ENCODE results near the gene DOK7.
"Not testable (repeated sequence)": the region's sequence is repeated elsewhere in the genome, so short reads cannot be mapped to it uniquely, and the experiment has no call there.

The DOK7 gene

DNA sequence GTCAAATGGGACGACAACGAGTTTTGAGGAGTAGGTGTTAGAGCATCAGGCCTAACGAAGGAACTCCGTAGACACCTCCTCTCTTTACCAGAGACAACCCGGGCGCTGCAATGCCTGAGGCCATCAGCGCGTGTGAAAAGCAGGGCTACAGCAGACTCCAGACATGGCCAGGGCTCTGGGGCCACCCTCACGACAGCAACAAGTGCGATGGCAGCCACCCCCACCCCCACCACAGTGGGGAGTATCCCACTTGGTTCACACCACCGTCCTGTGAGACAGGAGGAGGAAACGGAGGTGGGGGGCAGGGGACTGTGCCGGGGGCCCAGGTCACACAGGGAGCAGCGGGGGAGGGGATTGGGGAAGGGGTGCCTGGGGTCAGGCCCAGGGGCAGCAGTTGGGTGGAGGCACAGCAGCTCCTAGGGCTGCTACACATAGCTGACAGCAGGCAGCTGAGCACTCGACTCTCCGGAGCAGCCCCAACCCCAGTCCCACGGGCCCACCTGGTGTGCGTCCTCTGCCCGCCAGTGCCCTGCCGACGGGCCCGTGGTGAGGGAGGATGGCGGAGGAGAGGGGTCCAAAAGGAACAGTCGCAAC is 60.6 kb downstream of the DOK7 start:
- peak; percentile 61 for DNase-seq

GRCh38 chr4:3524349-3524748 is 61.2 kb downstream of the DOK7 start:
- peak; percentile 54 for DNase-seq

DNA sequence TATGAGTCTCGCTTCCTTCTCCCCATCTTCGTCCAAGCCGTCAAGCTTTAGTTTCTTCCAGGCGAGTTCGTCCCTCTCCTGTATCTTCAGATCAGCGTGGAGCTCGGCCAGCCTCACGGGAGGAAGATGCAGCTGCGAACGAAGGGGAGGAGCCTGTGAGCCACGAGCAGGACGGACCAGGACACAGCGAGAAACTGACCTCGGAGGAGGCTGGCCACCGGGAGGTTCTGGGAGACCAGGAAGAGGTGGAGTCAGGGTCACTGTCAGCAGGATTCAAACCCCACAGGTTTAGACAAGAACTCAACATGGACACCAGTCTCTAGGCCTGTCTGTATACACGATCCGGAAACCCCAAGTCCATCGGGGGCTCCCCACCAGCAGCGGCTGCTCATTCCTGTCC is 61.8 kb downstream of the DOK7 start:
- peak; percentile 33 for DNase-seq

GRCh38 chr4:3525532-3526430 is 62.7 kb downstream of the DOK7 start:
- DNase-seq: peak; percentile 59

DNA sequence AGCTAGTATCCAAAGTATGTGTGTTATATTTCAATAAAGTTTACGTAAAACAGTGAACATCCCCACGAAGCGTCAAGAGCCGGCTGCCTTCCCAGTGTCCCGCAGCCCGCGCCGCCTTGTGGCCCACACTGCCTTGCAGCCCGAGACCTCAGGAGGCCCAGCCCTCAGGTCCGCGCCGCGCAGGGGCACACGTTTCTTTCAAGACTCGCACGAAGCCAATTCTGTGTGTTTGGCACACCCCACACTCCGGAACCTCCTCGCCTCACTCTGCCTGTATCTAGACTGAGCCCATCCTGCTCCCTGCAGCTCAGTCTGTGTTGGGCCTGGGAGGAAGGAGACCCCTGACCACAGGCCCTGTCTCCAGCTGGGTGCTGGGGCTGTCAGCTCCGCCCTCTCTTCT is 63.4 kb downstream of the DOK7 start:
- DNase-seq: peak; percentile 56

DNA sequence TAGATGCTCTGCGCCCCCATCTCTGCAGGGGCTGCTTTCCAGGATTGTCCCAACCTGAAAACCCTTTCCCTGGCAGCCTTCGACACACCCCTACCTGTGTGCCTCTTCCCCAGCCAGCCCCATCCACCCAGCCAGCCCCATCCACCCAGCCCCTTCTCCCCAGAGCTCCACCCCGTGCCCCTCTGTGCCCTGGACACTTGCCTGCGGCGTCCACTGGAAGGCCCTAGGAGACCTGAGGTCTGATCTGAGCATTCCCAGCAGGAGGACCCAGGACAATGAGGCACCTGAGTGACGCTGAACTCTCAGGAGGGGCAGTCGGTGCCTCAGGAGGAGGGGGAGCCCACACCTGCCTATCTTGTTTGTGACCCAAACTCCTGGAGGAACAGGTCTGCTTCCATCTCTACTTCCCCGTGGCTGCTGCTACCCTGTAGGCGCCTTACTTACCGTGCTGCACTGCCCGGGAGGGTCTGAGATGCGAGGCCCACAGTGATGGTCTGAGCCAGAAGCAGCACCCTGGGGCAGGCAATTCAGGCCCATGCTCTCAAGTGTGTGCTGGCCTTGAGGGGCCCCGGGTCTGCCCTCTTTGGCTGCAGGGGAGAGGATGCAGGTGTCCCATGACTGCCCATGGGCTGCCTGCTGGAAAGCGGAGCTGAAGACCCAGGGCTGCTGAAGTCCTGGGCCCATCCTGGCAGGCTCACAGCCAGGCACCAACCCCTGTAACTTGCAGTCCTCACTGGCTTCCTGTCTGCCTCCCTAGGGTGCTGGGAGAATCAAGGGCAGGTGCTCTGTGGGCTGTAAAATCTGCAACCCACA is 64.2 kb downstream of the DOK7 start:
- DNase-seq: peak; percentile 59

DNA sequence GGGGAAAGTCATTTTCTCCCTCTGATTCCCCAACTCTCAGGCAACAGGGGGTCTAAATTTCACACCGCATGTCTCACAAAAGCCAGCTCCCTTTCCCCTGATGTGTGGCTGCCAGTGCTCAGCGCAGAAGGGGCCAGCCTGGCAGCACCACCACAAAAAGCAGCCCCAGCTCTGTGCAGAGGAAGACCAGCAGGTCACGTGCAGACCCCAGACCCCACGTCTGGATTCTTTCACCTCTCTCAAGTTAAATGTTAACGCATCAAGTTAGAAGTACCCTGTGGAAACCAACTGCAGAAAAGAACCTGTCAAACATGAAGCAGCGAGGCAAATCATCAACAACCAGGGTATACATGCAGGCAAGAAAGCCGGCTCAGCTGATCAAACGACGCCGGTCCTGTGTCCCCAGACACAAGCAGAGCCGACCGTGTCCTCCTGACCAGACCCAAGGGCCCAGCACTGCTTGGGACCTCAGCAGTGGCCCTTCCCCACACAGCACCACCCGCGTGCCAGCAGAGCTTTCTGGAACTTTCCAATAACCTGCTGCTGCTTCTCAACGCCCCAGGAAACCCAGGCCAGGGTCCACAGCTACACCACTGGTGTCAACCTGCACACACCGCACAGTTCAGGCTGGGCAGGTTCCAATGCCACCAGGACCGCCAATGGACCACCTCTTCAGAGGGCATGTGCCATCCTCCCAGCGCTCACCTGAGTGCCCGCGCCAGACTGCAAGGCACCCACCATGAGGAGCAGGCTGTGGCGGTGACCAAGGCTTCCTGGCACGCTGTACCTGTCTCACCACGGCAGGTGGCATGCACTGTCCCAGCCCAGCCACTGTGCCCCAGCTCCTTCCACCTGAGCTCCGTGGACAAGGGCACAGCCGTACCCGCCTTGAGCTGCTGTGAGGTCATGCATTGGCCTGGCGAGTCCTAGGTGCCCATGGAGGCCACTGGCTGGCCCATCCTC is 65.1 kb downstream of the DOK7 start:
- DNase-seq: peak; percentile 57

- no peak for DNase-seq
These were observed 66.3 kb downstream of the DOK7 start for GRCh38 chr4:3529363-3529762.

GRCh38 chr4:3530051-3530450 is 66.9 kb downstream of the DOK7 start:
- DNase-seq: no peak

- no peak for DNase-seq
These were observed 67.7 kb downstream of the DOK7 start for GRCh38 chr4:3530663-3531254.

DNA sequence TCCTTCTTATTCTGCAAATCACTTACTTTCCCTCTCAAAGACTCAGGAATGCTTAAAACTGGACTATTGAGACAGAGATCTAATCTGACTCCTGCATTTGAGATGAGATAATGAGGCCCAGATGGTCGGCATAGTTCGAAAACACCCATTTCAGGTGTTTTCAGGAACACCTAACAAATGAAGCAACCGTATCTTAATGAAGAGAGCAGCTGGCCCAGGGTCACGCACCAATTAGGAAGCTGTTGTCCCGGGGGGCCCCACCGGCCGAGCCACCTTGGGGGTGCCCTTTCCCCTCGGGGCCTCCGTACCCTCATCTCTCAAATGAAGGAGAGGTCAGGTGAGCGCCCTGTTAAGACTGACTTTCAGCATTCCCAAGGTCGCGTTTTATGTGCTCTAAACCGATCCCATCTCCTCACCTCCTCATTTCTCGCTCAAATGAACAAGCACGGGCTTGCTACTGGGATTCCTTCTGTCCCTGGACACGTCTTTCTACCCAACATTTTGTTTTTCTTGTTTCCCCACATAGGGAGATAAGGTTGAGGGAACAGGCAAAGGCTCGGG is 68.3 kb downstream of the DOK7 start:
- no peak for DNase-seq

DNA sequence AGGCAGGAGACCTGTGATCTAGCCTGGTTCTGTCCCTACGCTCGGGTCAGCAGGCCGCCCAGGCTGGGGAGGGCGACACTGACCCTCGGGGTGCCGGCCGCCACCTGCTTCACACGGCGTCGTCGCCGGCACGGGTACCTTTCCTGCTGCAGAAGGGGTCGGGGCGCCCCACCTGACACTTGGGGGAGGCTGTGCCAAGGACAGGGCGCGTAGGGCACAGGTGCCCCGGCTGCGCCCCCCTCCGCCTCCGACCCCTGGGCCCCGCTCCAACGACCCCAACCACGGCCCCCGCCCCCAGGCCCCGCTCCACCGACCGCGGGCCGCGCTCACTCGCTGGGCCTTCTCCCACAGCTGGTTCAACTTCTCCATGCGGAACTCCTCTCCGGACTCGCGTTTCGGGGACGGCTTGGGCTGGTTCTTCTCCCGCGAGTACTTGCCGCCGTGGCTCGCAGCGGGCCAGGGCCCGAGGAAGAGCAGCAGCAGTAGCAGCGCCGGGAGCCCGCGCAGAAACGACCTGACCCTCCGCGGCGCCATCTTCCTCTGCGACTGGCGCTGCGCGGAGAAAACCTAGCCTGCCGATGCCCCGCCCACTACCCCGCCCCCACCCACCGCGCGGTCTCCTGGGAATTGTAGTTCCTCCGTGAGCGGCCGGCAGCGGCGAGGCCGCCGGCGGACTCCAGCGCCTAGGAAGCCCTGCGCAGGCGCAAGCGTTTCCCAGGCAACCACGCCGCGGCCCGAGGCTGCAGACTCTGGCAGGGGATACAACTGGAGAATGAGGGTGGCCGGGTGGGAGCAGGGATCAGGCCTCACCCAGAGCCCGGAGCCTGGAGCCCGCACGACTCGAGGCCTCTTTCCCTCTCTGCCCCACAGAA is 69.0 kb downstream of the DOK7 start, which contains the start of gene LRPAP1:
Gene LRPAP1, minus strand, starts transcription at position 544 of the 872 bp plus-strand sequence. Its CDS starts 10 bp downstream, at position 534.
- DNase-seq: peak; percentile 96

- DNase-seq: no peak
These were observed 69.8 kb downstream of the DOK7 start for GRCh38 chr4:3532751-3533422.

DNA sequence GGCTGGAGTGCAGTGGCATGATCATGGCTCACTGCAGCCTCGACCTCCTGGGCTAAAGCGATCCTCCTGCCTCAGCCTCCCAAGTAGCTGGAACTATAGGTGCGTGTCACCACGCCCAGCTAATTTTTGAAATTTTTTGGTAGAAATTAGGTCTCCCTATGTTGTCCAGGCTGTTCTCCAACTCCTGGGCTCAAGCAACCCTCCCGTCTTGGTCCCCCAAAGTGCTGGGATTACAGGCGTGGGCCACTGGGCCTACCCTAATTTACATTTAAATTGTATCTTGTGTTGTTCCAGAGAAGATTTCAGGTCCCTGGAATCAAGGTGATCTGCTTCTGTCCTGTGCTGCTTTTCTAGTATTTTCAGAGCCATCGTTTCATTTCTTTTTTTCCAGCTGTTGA is 70.3 kb downstream of the DOK7 start:
- peak; percentile 55 for DNase-seq

GRCh38 chr4:3535812-3536211 is 72.7 kb downstream of the DOK7 start:
- DNase-seq: not testable (repeated sequence)

GRCh38 chr4:3538906-3539305 is 75.8 kb downstream of the DOK7 start:
- not testable (repeated sequence) for DNase-seq

DNA sequence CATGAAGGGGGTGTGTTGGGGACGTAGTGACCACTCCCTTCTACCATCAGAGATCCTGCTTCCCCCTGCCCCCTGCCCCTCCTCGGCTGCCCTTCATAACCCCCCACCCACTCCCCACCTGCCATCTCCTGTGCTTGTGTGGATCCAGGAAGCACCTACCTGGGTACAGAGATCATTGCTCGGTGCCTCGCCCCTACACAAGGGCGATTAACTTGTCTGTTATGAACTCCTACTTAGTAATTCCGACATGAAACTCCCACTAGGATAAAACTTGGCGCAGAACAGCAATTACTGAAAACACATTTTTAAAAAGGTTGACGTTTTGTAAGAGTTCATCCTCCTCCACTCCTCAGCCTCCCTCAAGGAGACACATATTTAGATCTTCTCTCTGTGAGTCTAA is 80.3 kb downstream of the DOK7 start:
- DNase-seq: not testable (repeated sequence)

Measured in activated effector memory CD4-positive, alpha-beta T cell treated with anti-CD3 and anti-CD28 coated beads, Interleukin-2, amount 50 U/mL, for 16 hours (primary cell).